MG63 (cell line): Measurements from ENCODE around the gene PCDHGA5. TPM values are rescaled to one million over a fixed set of nuclear protein-coding genes. Genes with fewer than 3 reads are reported as not detected.
"Not testable (repeated sequence)": the region's sequence is repeated elsewhere in the genome, so short reads cannot be mapped to it uniquely, and the experiment has no call there.

Experiments
- DNase-seq: peaks from one replicate; pipeline ENCODE4 v3.0.0-alpha.2; 2020
- H3K27me3 ChIP-seq: fragments of 250-450 bp; sonication (Bioruptor Pico); 2 replicates; pipeline ENCODE4 v1.5.1; 2020; ENCODE audit warnings: mild to moderate bottlenecking, moderate library complexity
- H3K36me3 ChIP-seq: fragments of 250-450 bp; sonication (Bioruptor Pico); 2 replicates; pipeline ENCODE4 v1.5.1; 2020; ENCODE audit warnings: mild to moderate bottlenecking, moderate library complexity
- H3K4me3 ChIP-seq: fragments of 250-450 bp; sonication (Bioruptor Pico); 2 replicates; pipeline ENCODE4 v1.5.1; 2020; ENCODE audit warnings: mild to moderate bottlenecking, moderate library complexity
- H3K9me3 ChIP-seq: fragments of 250-450 bp; sonication (Bioruptor Pico); 2 replicates; pipeline ENCODE4 v1.5.1; 2020; ENCODE audit warnings: mild to moderate bottlenecking, moderate library complexity
- total RNA-seq: library from RNA; depleted of rRNA; stranded (reverse); fragments of >200 nt; shearing (Covaris generic); gene quantifications from 2 replicates; pipeline ENCODE4 v1.2.3, GENCODE V29; 2014; ENCODE audit warnings: low replicate concordance

Gene PCDHGA5
- total RNA-seq, 1 experiment from 2014 or later = not detected

DNA sequence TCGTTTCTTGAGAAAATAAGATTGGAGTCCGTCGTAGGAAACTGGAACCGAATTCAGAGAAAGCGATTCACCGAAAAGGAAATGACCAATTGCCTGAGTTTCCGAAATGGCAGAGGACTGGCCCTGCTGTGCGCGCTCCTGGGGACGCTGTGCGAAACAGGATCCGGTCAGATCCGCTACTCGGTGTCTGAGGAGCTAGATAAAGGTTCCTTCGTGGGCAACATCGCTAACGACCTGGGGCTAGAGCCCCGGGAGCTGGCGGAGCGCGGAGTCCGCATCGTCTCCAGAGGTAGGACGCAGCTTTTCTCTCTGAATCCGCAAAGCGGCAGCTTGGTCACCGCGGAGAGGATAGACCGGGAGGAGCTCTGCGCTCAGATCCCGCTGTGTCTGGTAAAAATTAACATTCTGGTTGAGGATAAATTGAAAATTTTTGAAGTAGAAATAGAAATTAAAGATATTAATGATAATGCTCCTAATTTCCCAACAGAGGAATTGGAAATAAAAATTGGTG, 20.0 kb upstream of the PCDHGA5 start:
- Histone ChIP-seq H3K4me3 (no peak overlapping the region), H3K27me3 (no peaks in the 10 kb centered on the region; the same call in 1 of the 2 replicates), H3K9me3 (peaks cover 2% of the 10 kb centered on the region), H3K36me3 (no peaks in the 10 kb centered on the region)
- DNase-seq = no peak

GRCh38 chr5:141345327-141345726, 18.6 kb upstream of the PCDHGA5 start:
- H3K4me3 ChIP-seq = no peak overlapping the region
- no peaks in the 10 kb centered on the region for H3K36me3 ChIP-seq
- H3K27me3 ChIP-seq = no peaks in the 10 kb centered on the region; the same call in 1 of the 2 replicates
- H3K9me3 ChIP-seq = peaks cover 2% of the 10 kb centered on the region
- DNase-seq = no peak

GRCh38 chr5:141346017-141346416, 17.9 kb upstream of the PCDHGA5 start:
- not testable (repeated sequence) for H3K36me3 ChIP-seq, H3K9me3 ChIP-seq, H3K4me3 ChIP-seq, DNase-seq, H3K27me3 ChIP-seq

DNA sequence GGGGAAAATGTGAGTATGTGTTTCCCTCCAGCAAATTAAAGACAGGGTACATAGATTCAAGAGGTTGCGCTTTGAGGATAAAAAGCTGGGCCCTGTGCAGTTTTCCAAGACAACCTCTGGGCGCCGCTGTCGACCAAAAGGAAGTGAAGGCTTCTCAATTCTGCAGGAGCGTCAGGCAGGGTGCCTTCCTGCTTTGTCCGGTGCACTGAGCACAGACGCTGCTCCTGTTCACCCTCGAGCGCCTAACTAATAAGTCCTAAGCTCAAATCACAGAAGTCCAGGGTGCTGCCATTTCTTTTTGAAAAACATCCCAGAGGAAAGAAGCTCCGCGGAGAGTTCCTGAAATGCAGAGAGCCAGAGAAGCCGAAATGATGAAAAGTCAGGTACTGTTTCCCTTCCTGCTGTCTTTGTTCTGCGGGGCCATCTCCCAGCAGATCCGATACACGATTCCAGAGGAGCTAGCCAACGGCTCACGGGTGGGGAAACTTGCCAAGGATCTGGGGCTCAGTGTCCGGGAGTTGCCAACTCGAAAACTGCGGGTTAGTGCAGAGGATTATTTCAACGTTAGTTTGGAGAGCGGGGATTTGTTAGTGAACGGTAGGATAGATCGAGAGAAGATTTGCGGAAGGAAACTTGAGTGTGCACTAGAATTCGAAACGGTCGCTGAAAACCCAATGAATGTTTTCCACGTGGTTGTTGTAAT, 13.9 kb upstream of the PCDHGA5 start, which contains the start of gene PCDHGB1:
Gene PCDHGB1 (plus strand): TSS at position 183 of the 703 bp plus-strand sequence. CDS start 162 bp downstream, at position 345.
- no peaks in the 10 kb centered on the region; the same call in 1 of the 2 replicates for H3K27me3 ChIP-seq
- no peaks in the 10 kb centered on the region for H3K36me3 ChIP-seq
- H3K4me3 ChIP-seq = peak within 1 kb of the TSS; percentile 50
- H3K9me3 ChIP-seq = peaks cover 4% of the 10 kb centered on the region; the same call in 1 of the 2 replicates
- peak; percentile 78 for DNase-seq

- H3K27me3 ChIP-seq = no peaks in the 10 kb centered on the region; the same call in 1 of the 2 replicates
- H3K4me3 ChIP-seq = no peak overlapping the region
- DNase-seq = no peak
- H3K36me3 ChIP-seq = no peaks in the 10 kb centered on the region
- H3K9me3 ChIP-seq = peaks cover 5% of the 10 kb centered on the region; the same call in 1 of the 2 replicates
Measured at GRCh38 chr5:141351591-141351990, 12.4 kb upstream of the PCDHGA5 start.

GRCh38 chr5:141354900-141355469, 9.0 kb upstream of the PCDHGA5 start, which contains the start of gene PCDHGA4:
Gene PCDHGA4 (plus strand): TSS chr5:141355021. CDS start chr5:141355108, 87 bp downstream.
- Histone ChIP-seq H3K27me3 (no peaks in the 10 kb centered on the region), H3K9me3 (peaks cover 5% of the 10 kb centered on the region; the same call in 1 of the 2 replicates), H3K36me3 (no peaks in the 10 kb centered on the region), H3K4me3 (no peak within 1 kb of the TSS)
- no peak for DNase-seq

- DNase-seq = no peak
- H3K9me3 ChIP-seq = peaks cover 8% of the 10 kb centered on the region
- no peak overlapping the region for H3K4me3 ChIP-seq
- H3K27me3 ChIP-seq = no peaks in the 10 kb centered on the region
- H3K36me3 ChIP-seq = no peaks in the 10 kb centered on the region
Measured at GRCh38 chr5:141355641-141356040, 8.3 kb upstream of the PCDHGA5 start.

GRCh38 chr5:141356133-141356532, 7.8 kb upstream of the PCDHGA5 start:
- no peaks in the 10 kb centered on the region for H3K27me3 ChIP-seq
- H3K9me3 ChIP-seq = peaks cover 10% of the 10 kb centered on the region
- no peaks in the 10 kb centered on the region for H3K36me3 ChIP-seq
- no peak for DNase-seq
- no peak overlapping the region for H3K4me3 ChIP-seq

GRCh38 chr5:141356950-141357349, 7.0 kb upstream of the PCDHGA5 start:
- Histone ChIP-seq H3K4me3 (no peak overlapping the region), H3K27me3 (no peaks in the 10 kb centered on the region), H3K36me3 (no peaks in the 10 kb centered on the region), H3K9me3 (peaks cover 10% of the 10 kb centered on the region)
- DNase-seq = no peak

DNA sequence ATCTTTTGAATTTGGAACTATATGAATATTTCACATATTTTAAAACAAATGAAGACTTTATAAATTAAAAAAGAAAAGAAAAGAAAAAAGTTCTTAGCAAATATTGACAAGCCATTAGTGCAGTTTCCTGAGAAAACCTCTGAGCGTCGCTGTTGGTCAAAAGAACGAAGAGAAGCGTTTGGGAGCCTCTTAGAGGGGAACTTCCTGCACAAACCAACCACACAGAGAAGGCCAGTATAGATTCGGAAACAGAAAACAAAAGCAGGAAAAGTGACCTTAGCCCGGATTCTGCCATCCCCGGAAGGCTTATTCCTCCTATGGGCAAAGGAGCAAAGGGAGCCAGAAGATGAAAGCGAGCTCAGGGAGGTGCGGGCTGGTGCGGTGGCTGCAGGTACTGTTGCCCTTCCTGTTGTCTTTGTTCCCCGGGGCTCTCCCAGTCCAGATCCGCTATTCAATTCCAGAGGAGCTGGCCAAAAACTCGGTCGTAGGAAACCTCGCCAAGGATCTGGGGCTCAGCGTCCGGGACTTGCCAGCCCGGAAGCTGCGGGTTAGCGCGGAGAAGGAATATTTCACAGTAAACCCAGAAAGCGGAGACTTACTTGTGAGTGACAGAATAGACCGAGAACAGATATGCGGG, 4.1 kb upstream of the PCDHGA5 start, which contains the start of gene PCDHGB2:
Gene PCDHGB2 (plus strand): TSS at position 205 of the 637 bp plus-strand sequence. CDS start 142 bp downstream, at position 347.
- DNase-seq = peak; percentile 49
- no peaks in the 10 kb centered on the region for H3K36me3 ChIP-seq
- no peaks in the 10 kb centered on the region for H3K27me3 ChIP-seq
- H3K4me3 ChIP-seq = peak within 1 kb of the TSS; percentile 42
- H3K9me3 ChIP-seq = peaks cover 16% of the 10 kb centered on the region

DNA sequence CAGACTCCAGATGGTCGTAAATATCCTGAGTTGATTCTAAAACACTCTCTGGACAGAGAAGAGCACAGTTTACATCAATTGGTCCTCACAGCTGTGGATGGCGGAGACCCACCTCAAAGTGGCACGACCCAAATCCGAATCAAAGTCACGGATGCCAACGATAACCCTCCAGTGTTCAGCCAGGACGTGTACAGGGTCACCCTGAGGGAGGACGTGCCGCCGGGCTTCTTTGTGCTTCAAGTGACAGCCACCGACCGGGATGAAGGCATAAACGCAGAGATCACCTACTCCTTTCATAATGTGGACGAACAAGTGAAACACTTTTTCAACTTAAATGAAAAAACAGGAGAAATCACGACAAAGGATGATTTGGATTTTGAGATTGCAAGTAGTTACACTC, 3.3 kb upstream of the PCDHGA5 start:
- peaks cover 22% of the 10 kb centered on the region for H3K9me3 ChIP-seq
- no peaks in the 10 kb centered on the region for H3K36me3 ChIP-seq
- no peak overlapping the region for H3K4me3 ChIP-seq
- no peaks in the 10 kb centered on the region for H3K27me3 ChIP-seq
- no peak for DNase-seq

- Histone ChIP-seq H3K9me3 (peaks cover 31% of the 10 kb centered on the region), H3K4me3 (no peak overlapping the region), H3K36me3 (no peaks in the 10 kb centered on the region; the same call in 1 of the 2 replicates), H3K27me3 (no peaks in the 10 kb centered on the region)
- no peak for DNase-seq
Measured at GRCh38 chr5:141362719-141363118, 1.2 kb upstream of the PCDHGA5 start.

- Histone ChIP-seq H3K27me3 (no peaks in the 10 kb centered on the region), H3K9me3 (peaks cover 41% of the 10 kb centered on the region), H3K36me3 (no peaks in the 10 kb centered on the region; the same call in none of the 2 replicates), H3K4me3 (no peak overlapping the region)
- DNase-seq = no peak
Measured at GRCh38 chr5:141366016-141366896, 2.3 kb downstream of the PCDHGA5 start.

- Histone ChIP-seq H3K4me3 (no peak within 1 kb of the TSS), H3K9me3 (peaks cover 58% of the 10 kb centered on the region), H3K27me3 (no peaks in the 10 kb centered on the region), H3K36me3 (no peaks in the 10 kb centered on the region; the same call in none of the 2 replicates)
- no peak for DNase-seq
Measured at GRCh38 chr5:141369994-141370848, 6.3 kb downstream of the PCDHGA5 start, which contains the start of gene PCDHGB3. Gene PCDHGB3 (plus strand): TSS chr5:141370242. CDS start chr5:141370395, 153 bp downstream.
